ENCODE results near the gene CYRIA. TPM values are rescaled to one million over a fixed set of nuclear protein-coding genes. Genes with fewer than 3 reads are reported as not detected.

The CYRIA gene
- total RNA-seq, 1 donor from 2014 or later = 29.4 TPM

GRCh38 chr2:16639431-16639830 lies 26.2 kb downstream of the CYRIA start:
- no peaks in the 10 kb centered on the region for H3K27me3 ChIP-seq (ENCODE audit: low read depth)
- no peak for TF ChIP-seq CTCF (IDR thresholded peaks at IDR 0.05)
- intact Hi-C loops (cut with DNase I) = no loop called here
- peaks cover 8% of the 10 kb centered on the region for H3K36me3 ChIP-seq
- DNase-seq (no peak), ATAC-seq (no peak)
- H3K4me1 ChIP-seq = peaks cover 37% of the 10 kb centered on the region
- no peak overlapping the region for H3K4me3 ChIP-seq
- no peaks in the 10 kb centered on the region for H3K9me3 ChIP-seq
- H3K27ac ChIP-seq = no peak overlapping the region

GRCh38 chr2:16638946-16639345 lies 26.7 kb downstream of the CYRIA start:
- Histone ChIP-seq H3K4me3 (no peak overlapping the region), H3K27ac (no peak overlapping the region), H3K4me1 (peaks cover 42% of the 10 kb centered on the region), H3K36me3 (peaks cover 8% of the 10 kb centered on the region), H3K27me3 (ENCODE audit: low read depth) (no peaks in the 10 kb centered on the region), H3K9me3 (no peaks in the 10 kb centered on the region)
- intact Hi-C loops (cut with DNase I) = no loop called here
- DNase-seq = no peak
- TF ChIP-seq CTCF (IDR thresholded peaks at IDR 0.05) = no peak
- no peak for ATAC-seq

- intact Hi-C loops (cut with DNase I) = no loop called here
- TF ChIP-seq CTCF (IDR thresholded peaks at IDR 0.05) = no peak
- H3K27me3 ChIP-seq (ENCODE audit: low read depth) = no peaks in the 10 kb centered on the region
- H3K9me3 ChIP-seq = no peaks in the 10 kb centered on the region
- peaks cover 58% of the 10 kb centered on the region for H3K4me1 ChIP-seq
- ATAC-seq (no peak), DNase-seq (no peak)
- peaks cover 8% of the 10 kb centered on the region for H3K36me3 ChIP-seq
- H3K27ac ChIP-seq = no peak overlapping the region
- H3K4me3 ChIP-seq = no peak overlapping the region
Observed at GRCh38 chr2:16637304-16637703, 28.3 kb downstream of the CYRIA start.

- DNase-seq (no peak), ATAC-seq (peak in 1 of 2 donors; percentile 21)
- no peak overlapping the region for H3K4me3 ChIP-seq
- TF ChIP-seq CTCF (IDR thresholded peaks at IDR 0.05) = no peak
- peaks cover 8% of the 10 kb centered on the region for H3K36me3 ChIP-seq
- H3K27me3 ChIP-seq (ENCODE audit: low read depth) = no peaks in the 10 kb centered on the region
- peaks cover 57% of the 10 kb centered on the region for H3K4me1 ChIP-seq
- no peak overlapping the region for H3K27ac ChIP-seq
- intact Hi-C loops (cut with DNase I) = no loop called here
- no peaks in the 10 kb centered on the region for H3K9me3 ChIP-seq
Observed at GRCh38 chr2:16635791-16636699, 29.6 kb downstream of the CYRIA start.

- intact Hi-C loops (cut with DNase I) = no loop called here
- Histone ChIP-seq H3K27ac (no peak overlapping the region), H3K4me1 (peaks cover 58% of the 10 kb centered on the region), H3K9me3 (no peaks in the 10 kb centered on the region), H3K36me3 (peaks cover 8% of the 10 kb centered on the region), H3K4me3 (no peak overlapping the region), H3K27me3 (ENCODE audit: low read depth) (no peaks in the 10 kb centered on the region)
- ATAC-seq = peak; percentile 34 to 46
- no peak for DNase-seq
- no peak for TF ChIP-seq CTCF (IDR thresholded peaks at IDR 0.05)
Observed at GRCh38 chr2:16633621-16634430, 31.8 kb downstream of the CYRIA start.
